Skeletal muscle cell (primary cell): ENCODE results near the gene TNFRSF4.

Source experiments
- DNase-seq: peaks from one replicate; pipeline ENCODE4 v3.0.0-alpha.2; 2010; ENCODE audit warnings: low read depth
- H3K4me3 ChIP-seq: 2 replicates; pipeline ENCODE4 v1.5.1; 2011; ENCODE audit warnings: low read depth, mild to moderate bottlenecking, control low read depth, low read length, moderate library complexity

The TNFRSF4 gene

GRCh38 chr1:1164701-1165451, 49.1 kb downstream of the TNFRSF4 start:
- no peak overlapping the region for H3K4me3 ChIP-seq

GRCh38 chr1:1164361-1164700, 49.6 kb downstream of the TNFRSF4 start:
- H3K4me3 ChIP-seq = no peak overlapping the region
- no peak for DNase-seq

More at GRCh38 chr1:1164701-1165451, 49.1 kb downstream of the TNFRSF4 start:
- DNase-seq = no peak

GRCh38 chr1:1163538-1164070, 50.3 kb downstream of the TNFRSF4 start:
- DNase-seq = no peak
- no peak overlapping the region for H3K4me3 ChIP-seq

GRCh38 chr1:1162597-1163537, 51.1 kb downstream of the TNFRSF4 start:
- no peak overlapping the region for H3K4me3 ChIP-seq
- no peak for DNase-seq

GRCh38 chr1:1161683-1162079, 52.3 kb downstream of the TNFRSF4 start:
- H3K4me3 ChIP-seq = no peak overlapping the region
- no peak for DNase-seq
